ENCODE measurements around the gene FAM171A1. TPM values are rescaled to one million over a fixed set of nuclear protein-coding genes. Genes with fewer than 3 reads are reported as not detected.
"Not testable (repeated sequence)": the region's sequence is repeated elsewhere in the genome, so short reads cannot be mapped to it uniquely, and the experiment has no call there.

FAM171A1 gene
- total RNA-seq, 2 donors from 2014 or later: 14.8 to 16.1 TPM

GRCh38 chr10:15202301-15202621 lies 168.8 kb downstream of the FAM171A1 start:
- DNase-seq; intact Hi-C loops (cut with DNase I); ATAC-seq: not testable (repeated sequence)

- intact Hi-C loops (cut with DNase I): no loop called here
- no peak for DNase-seq
- ATAC-seq: peak in 1 of 2 donors; percentile 45
Observed at GRCh38 chr10:15201589-15202300, 169.3 kb downstream of the FAM171A1 start.

DNA sequence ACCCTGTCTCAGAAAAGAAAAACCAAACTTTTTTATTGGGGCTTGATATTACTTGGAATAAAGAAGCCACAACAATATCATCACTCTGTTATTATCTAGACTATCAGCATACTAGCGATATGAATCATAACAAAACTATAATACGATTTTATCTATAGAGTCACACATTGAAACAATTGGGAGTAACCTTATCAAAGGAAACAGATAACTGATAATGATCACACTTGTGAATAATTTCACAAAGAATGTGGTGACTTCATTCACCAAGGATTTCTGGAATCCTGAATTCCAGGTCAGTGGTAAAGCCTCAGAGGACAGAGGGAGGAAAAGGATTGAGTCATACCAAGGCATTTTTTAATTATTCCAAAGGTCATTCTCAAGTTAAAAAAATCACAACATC lies 170.5 kb downstream of the FAM171A1 start:
- no peak for DNase-seq
- ATAC-seq: peak in 1 of 2 donors; percentile 57
- intact Hi-C loops (cut with DNase I): no loop called here

- intact Hi-C loops (cut with DNase I): no loop called here
- ATAC-seq (no peak), DNase-seq (no peak)
Observed at GRCh38 chr10:15197911-15198310, 173.2 kb downstream of the FAM171A1 start.

GRCh38 chr10:15197276-15197675 lies 173.8 kb downstream of the FAM171A1 start:
- ATAC-seq (no peak), DNase-seq (no peak)
- intact Hi-C loops (cut with DNase I): no loop called here

DNA sequence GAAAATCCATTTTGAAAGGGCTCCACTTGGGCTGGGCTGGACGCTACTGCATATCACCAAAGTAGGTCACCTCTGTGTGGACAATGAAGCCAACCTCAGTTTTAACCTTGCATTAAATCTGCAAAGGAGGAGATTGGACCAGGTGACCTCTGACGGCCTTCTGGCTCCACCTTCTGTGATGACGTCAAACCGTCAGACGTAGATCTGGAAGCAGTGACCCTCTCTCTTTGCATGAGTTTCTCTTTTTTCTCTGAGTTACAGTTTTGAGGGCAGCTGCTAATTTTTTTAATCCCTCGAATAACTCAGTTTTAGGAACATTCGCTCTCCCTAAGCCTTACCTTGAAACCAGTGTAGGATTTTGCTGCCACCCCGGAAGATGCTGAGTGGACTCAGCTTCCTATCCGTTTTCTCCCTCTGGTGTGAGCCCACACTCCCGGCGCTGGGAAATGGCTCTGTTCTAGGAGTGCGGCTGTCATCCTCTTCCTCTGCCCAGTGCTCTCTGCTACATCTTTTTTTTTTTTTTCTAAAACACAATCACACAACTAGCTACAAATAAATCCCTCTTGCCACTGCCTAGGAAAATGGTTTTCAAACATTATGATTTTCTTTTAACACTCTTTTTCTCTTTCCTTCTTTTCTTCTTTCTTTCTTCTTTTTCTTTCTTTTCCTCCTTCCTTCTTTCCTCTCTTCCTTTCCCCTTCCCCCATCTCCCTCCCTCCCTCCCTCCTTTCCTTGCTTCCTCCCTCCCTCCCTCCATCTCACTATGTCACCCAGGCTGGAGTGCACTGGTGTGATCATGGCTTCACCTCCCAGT lies 174.9 kb downstream of the FAM171A1 start:
- DNase-seq (peak; percentile 56), ATAC-seq (peak; percentile 74 to 81)
- intact Hi-C loops (cut with DNase I): no loop called here

- DNase-seq: no peak
Observed at GRCh38 chr10:15189133-15189885, 181.8 kb downstream of the FAM171A1 start.

GRCh38 chr10:15188603-15189002 lies 182.5 kb downstream of the FAM171A1 start:
- intact Hi-C loops (cut with DNase I): no loop called here
- DNase-seq (no peak), ATAC-seq (no peak)

More at GRCh38 chr10:15189133-15189885, 181.8 kb downstream of the FAM171A1 start:
- intact Hi-C loops (cut with DNase I): no loop called here
- ATAC-seq: no peak

- DNase-seq (no peak), ATAC-seq (no peak)
- intact Hi-C loops (cut with DNase I): no loop called here
Observed at GRCh38 chr10:15183689-15184481, 187.2 kb downstream of the FAM171A1 start.

DNA sequence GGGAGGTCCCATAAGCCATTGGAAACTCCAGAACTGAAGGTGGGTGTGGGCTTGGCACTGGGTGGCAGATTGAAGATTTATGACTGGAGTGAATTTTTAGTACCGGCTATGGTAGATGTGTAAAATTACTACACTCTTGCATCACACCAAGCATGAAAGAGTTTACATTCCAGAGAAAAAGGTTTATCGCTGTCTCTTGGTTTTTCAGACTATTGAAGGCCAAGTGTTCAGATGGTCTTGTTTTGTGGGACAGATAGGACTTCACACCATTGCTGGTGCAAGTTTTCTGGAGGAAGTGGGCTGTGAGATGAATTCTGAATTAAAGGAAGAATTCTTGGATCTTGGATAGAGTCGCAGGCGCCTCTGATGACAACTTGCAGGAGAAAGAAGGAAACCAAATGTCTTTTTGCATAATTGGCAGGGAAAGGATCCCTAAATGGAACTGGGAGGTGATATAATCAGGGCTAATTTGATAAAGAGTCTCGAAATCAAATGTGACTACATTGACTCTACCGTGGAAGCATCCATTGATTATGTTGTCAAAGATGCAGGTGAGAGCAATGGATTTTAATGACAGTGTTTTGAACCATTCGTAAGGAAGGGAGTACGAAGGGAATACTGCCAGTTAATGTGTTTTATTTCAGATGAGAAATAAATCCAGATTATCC lies 188.4 kb downstream of the FAM171A1 start:
- DNase-seq (no peak), ATAC-seq (peak; percentile 23 to 48)
- intact Hi-C loops (cut with DNase I): no loop called here

GRCh38 chr10:15181576-15182156 lies 189.4 kb downstream of the FAM171A1 start:
- no peak for ATAC-seq

GRCh38 chr10:15180736-15181135 lies 190.4 kb downstream of the FAM171A1 start:
- ATAC-seq (no peak), DNase-seq (no peak)
- intact Hi-C loops (cut with DNase I): no loop called here

More at GRCh38 chr10:15181576-15182156, 189.4 kb downstream of the FAM171A1 start:
- intact Hi-C loops (cut with DNase I): no loop called here
- no peak for DNase-seq

- no peak for ATAC-seq
- intact Hi-C loops (cut with DNase I): no loop called here
- DNase-seq: no peak
Observed at GRCh38 chr10:15176269-15176668, 194.8 kb downstream of the FAM171A1 start.

DNA sequence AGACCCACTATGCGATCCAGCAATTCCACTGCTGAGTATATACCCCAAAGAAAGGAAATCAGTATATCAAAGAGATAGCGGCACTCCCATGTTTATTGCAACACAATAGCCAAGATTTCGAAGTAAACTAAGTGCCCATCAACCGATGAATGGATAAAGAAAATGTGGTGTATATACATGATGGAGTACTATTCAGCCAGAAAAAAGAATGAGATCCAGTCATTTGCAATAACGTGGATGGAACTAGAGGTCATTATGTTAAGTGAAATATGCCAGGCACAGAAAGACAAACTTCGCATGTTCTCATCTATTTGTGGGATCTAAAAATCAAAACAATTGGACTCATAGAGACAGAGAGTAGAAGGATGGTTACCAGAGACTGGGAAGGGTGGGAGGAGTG lies 195.5 kb downstream of the FAM171A1 start:
- intact Hi-C loops (cut with DNase I): no loop called here
- no peak for DNase-seq
- ATAC-seq: no peak

DNA sequence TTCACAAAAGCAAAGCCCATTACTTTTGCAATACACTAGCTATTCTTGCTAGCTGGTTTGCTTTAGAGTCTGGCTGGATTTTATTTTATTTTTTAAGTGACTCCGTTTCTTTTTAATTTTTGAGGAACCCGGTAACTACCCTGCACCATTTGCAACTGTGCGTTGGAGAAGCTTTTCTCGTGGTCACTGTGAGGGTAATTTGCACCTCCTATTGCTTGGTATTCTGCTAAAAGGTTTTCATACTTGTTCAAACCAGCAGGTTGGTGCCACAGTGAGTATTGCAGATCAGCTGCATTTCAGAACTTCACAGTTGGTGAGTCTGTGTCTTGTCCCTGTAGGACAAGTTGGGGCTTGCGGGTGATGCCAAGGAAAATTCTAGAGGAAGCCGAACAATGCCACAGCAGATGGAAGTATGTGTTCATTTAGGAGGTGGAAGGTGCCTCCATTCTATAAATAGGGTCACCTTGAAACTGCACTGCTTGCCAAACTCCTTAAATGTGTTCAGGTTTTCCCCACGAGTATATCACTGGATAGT lies 198.7 kb downstream of the FAM171A1 start:
- ATAC-seq: no peak
- intact Hi-C loops (cut with DNase I): no loop called here
- no peak for DNase-seq

- no peak for ATAC-seq
Observed at GRCh38 chr10:15169555-15170401, 201.3 kb downstream of the FAM171A1 start.

More at GRCh38 chr10:15169555-15170401, 201.3 kb downstream of the FAM171A1 start:
- no peak for DNase-seq
- intact Hi-C loops (cut with DNase I): no loop called here

All from left cardiac atrium (tissue), 4 donors.